HT-29 (cell line): ENCODE data around the gene ACOXL. TPM values are rescaled to one million over a fixed set of nuclear protein-coding genes. Genes with fewer than 3 reads are reported as not detected.

Experiments
- DNase-seq: peaks from one replicate; pipeline ENCODE4 v3.0.0-alpha.2; 2015; ENCODE audit warnings: low spot score
- total RNA-seq: library from RNA; depleted of rRNA; stranded (reverse); fragments of >200 nt; shearing (Covaris generic); gene quantifications from 2 replicates; pipeline ENCODE4 v1.2.3, GENCODE V29; 2014

Gene ACOXL
- total RNA-seq, 1 experiment from 2014 or later: 3.9 TPM

DNA sequence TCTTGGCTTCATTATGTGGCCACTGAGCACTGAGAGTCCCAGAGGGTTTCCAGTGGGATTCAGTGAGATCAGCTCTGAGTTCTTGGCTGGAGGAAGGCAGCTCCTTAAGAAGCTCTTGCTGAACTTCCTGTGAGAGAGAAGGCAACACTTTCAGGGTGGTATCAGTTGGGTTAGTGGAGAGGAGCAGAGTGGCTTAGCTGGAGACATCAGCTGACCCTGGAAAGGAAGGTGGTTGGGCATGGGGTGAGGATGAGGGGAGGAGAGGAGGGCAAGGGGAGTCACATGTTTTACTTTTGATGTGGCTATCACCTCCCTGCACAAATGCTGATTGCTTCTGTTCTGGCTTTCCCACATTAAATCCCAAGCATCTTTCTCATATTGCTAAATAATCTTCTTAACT, 95.1 kb downstream of the ACOXL start:
- DNase-seq: no peak

DNA sequence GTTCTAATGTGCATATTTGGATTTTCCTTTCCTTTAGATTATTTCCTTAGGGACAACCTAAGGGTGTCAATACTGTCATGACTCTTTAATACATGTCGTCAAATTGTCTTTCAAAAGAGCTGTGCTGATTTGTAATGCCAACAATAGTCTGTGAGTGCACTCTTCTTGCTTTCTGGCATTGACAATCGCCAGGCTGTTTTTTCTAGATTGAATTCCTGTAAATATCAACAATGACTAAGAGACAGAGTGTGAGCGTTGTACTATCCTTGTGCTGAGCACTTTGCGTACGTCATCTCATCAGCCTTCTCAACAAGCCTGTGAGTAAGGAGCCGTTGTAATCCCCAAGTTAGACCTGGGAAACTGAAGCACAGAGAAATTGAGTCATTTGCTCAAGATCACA, 96.0 kb downstream of the ACOXL start:
- no peak for DNase-seq

DNA sequence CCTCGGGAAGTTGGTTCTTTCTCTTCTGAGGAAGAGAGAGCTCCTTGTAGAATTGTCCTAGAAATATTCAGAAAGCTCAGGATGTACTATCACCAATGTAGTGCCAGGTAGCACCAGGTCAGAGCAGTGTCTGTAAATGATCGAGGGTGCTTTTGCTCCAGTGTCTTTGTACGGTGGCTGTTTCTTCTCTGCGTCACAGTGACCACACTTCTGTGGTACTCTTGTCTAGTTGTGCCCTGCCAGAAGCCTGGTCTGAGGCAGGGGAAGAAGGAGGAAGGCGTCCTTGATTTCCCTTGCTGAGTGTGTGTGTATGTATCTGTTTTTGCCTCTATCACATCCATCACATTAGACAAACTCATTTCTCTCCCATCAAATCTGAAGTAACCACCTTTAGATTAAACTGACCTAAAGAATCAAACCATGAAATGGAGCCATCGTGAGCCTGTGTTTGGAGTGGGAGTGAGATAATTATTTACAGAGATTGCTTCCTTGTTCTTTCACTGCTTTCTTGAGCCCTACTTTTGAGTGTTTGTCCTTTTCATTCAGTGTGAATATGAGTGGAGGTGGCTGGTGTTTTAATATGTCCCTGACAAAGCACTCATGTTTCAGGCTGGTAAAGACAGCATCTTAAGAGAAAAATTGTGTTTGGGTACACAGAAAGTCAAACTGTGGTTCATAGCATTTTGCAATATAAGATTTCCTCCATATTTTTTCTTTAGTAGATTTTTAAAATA, 97.2 kb downstream of the ACOXL start:
- DNase-seq: no peak

DNA sequence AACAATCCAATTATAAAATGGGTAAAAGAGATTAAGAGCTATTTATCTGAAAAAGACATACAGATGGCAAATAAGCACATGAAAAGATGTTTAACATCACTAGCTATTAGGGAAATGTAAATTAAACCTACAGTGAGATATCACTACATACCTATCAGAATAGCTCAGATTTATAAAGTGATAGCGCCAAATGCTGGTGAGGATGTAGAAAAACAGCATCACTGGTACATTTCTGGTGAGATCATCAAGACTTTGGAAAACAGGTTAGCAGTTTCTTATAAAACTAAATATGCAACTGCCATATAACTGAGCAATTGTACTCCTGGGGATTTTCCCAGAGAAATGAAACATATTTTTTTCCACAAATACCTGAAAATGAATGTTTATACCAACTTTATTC, 100.4 kb downstream of the ACOXL start:
- peak; percentile 14 for DNase-seq

DNA sequence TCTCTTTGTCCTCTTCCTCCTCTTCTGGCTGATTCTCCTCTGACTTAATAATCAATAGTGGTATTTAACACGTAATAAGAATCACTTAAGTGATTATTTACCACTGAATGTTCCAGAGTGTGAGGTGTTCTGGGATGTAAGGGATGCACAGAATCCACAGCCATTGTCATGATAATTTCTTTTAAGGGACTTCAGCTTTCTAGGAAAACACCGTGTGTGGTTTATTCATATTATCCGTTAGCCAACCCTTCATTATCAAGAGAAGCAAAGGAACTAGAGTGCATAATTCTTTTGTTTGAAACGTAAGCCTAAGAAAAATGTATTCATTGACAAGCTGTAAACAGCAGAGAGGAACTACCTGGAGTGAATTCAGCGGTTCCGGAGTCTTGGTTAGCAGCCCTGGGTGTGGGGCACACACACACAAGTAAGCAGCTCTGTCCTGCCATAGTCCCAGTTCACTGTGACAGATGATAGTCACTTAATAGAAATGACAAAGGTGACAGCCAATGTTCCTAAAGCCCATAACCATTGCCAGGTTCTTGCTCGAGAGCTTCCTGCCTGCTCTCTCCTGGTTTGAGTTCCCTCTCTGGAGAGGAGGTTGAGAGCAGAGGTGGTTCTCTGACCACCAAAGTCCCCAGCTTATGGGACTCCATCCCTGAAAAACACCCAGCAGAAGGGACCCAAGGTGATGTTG, 101.9 kb downstream of the ACOXL start:
- no peak for DNase-seq

DNA sequence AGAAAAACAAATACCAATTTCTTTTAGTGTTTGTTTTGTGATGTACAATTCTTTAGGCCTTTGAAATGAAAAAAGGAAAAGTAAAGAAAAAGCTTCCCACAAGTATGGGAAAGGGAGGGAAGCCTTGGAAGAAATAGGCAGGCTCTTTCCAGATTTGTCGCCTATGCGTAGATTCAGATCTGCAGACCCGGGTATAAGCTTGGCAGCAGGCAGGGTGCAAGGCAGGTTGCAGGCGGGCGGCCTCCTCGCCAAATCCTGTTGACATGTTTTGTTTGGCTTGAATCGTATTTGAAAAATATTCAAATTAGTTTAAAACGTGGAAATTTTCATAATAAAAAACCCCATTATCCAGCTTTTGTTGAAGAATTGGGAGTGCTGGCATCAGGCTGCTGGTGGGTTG, 104.3 kb downstream of the ACOXL start:
- DNase-seq: no peak

DNA sequence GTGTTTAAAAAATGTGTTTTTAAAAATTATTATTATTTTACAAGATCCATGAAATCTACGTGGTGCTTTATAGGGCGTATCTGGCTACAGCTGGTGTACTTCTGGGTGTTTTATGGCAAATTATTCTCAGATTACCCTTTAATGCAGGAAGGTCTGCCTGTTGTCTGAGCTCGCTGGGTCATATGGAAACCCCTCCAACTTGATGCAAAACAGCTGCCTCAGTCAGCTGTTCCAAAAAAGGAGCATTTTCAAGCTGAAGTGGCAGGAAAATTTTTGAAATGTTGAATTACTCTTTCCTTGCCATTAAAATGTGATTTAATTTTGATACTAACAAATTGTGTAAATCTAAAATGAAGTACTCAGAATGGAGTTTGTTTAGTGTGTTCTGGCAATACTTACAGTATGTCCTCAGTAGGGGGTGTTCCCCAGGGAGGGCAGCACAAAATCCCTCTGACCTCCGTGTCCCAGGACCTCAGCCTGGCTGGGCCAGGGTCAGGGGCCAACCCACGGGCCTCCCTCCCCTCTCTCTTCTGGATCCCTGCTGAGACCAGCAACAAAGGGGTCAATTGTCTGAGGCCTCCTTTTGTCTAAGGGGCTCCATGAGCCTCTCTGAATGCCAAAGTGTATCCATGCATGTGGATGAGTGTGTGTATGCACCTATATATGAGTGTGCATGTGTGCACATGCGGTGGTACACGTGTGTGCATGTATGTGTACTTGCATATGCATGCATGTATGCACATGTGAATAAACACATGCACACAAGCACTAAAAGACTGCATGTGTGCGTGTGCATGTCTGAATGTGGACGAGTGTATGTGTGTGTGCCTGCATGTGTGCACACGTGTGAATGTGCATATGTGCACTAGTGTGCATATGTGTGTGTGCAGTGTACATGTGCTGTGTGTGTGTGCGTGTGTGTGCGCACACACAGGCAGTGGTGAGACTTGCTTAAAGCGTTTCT, 105.4 kb downstream of the ACOXL start:
- DNase-seq: no peak

DNA sequence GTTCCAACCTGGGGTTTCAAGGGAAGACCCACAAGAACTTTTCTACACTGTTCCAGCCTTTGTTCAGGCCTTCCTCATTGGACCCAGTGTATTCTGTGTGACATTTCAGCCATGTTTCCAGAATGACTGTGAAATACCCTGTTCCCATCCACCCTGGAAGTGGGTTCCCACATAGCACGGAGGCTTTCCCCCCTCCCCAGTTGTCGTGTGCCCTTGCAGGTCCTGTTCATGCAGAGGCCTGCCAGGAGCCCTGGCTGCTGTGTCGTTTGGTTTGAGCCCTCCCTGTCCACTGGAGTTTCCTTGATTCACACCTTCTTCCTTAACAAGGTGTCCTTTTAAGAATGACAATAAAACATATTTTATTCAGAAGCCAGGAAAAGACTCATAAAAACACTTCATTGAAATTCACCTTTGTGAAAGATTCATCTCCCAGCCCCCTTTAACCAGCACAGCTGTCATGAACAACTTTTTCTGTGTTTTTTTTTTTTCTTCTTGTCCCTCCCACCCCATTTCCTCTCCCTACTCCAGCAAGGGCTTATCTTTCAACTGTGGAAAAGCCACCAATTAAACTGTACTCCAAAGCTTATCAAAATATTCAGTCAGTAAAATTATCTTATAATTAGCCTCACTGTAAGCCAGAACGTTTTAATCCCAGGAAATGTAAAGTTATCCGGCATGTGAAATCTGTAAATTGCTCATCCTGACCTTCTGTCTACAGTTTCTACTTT, 106.4 kb downstream of the ACOXL start:
- no peak for DNase-seq

DNA sequence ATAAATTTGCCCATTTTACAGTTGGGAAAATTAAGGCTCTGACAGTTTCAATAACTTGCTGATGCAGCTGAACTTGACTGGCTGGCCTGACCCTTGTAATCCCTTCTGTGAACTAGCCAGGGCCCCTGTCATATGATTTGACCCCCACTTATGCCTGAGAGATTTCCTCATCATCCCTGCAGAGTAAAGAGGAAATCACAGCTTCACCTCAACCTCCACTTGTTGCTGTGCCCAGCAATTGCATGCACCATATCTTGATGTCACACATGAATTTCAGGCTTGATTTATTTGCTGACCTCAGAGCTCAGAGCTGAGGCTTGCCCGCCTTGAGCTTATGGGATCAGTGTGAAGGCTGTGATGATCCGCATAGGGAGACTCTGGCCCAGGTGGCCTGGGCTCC, 108.1 kb downstream of the ACOXL start:
- no peak for DNase-seq

DNA sequence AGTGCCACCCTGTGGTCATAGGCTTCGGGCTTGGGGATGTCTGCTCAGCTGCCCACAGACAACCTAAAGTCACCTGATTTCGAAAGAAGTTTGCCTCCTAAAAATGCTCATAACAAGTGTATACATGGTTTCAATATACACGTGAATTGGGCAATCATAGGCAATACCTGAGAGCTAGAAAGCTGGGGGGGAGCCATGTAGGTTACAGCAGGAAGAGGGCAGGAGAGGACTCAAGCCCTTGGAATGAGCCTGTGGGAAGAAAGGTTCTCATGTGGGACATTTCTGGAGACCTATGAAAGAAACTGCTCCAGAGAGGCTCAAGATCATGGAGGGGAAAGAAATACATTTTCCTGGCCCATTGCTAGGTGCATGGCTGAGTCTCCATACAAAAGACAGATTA, 109.7 kb downstream of the ACOXL start:
- DNase-seq: no peak

DNA sequence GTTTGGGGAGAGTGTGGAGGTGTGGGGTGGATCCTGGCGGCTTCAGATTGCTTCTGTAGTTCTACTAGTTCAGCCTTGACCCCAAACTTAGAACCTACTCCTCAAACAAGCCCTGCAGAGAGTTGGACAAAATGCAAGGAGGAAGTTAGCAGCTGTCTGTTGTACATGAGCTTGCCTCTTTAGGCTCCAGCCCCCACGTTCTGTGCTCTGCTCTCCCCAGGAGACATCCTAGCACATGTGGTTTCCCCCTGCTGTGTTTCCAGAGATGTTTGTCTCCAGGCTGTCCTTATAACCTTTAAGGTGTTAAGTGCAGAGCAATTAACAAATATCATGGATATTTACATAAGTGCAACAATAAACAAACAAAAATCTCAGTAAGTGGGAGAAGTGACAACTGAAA, 111.1 kb downstream of the ACOXL start:
- no peak for DNase-seq

DNA sequence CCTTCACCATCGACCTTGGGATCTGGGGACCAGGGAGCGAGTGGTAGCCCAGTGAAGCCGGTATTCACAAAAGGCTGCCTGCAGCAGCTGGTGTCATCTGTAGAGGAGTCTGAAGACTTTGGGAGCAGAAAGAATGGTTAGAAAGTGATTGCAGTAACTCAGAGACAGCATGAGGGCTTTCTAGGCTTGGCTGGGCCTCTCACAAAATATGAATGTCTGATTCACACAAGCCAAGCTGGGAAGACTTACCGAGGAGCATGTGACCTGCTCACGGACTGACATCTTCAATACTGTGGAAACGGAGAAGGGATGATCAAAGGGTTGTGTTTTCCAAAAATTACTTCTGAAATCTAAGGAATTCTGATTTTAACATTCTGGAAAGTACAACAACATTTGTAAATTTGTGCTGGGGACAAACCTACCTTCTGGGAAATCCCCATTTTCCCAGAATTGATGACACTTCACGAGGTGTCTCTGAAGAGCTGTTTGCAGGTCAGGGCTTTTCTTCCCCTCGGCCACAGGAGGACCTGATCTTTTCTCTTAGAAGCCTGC, 111.7 kb downstream of the ACOXL start:
- DNase-seq: no peak

DNA sequence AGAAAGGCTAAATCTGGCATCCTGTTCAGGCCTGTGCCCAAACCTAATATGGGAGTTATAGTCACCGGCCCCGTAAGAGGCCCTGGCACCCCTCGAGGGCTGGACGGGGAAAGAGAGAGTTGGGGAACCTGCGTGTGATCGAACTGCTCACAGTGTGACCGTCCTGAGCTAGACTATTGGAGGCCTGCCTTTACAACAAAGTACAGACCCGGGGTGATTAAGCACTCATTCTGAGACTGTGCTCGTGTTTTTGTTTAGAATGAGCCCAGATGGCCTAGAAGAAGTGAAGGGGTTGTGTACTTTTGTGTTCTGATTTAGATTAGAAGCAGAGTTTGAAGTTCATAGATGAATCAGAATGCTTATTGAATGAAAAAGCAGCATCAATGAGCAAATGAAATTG, 115.3 kb downstream of the ACOXL start:
- no peak for DNase-seq

DNA sequence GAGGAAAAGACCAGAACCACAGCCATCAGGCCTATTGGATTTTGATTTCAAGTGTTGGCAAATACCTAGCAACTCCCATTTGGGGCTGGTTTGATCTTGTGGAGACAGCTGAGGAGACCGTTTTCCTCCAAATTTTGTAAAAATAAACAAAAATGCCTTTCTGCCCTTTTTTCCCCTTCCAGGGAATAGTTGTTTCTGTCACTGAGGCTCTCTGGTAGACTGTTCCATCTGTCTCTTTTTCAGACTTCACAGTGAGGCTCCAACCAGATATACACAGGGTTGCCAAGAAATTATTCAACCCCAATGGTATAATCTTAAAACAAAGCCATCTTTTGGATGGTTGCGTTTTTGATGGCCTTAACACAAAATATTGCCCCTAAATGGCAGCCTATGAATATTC, 115.7 kb downstream of the ACOXL start:
- DNase-seq: no peak

DNA sequence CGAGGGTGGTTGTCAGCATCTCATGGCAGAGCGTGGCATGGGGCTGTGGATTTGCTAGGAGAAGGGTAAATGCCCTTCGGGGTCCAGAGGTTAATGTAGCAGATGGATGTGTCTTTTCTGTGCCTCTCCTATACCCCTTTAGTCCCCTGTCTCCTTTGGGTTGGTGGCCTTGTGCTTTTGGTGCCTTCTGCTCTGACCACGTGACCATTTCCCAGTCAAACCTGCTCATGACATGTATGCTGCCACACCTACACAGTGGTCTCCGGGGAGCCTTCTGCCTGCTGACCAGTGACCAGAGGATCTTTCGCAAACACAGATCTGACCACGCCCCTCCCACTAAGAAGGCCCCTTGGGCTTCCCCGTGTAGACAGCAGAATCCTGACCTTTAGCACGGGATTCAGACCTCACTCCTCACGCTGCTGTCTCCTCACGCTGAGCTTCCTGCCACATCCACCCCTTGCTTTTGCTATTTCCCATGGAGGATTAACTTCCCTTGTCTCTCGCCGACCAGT, 116.2 kb downstream of the ACOXL start:
- DNase-seq: no peak

DNA sequence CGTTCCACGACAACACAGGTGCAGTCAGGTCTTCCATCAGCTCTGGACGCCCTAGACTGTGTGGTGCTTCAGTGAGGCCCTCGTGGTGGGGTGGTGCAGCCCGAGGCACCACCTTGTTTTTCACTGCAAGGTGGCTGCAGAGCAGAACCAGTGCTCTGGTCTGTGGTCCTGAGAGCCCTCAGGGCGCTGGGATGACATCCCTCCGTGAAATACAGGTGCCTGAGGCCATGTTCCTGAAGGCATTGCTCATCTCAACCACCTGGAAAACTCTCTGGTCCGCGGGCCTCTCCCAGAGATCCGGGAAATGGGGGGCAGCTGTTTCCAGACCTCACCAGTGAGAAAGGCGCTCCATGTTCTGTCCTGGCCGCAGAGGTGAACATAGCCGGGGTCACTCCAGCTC, 119.2 kb downstream of the ACOXL start:
- no peak for DNase-seq

DNA sequence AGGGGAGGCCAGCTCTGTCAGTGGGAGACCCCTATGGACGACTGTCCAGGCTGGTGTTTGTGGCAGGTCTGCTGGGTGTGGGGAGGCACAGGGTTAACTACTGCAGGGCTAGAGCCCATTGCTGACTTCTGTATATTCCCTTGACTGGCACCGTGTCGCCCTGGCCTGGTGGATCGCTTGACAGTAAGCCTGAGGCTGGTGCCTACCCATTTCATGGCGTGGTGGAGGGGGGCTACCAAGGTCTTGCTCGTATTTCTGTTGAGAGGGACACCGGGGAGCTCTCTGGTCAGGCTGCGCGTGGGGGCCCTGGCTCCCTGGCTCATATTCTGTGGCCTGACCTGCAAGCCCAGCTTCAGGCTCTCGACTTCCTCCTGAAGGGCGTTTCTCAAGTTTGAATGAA, 119.7 kb downstream of the ACOXL start:
- DNase-seq: no peak

DNA sequence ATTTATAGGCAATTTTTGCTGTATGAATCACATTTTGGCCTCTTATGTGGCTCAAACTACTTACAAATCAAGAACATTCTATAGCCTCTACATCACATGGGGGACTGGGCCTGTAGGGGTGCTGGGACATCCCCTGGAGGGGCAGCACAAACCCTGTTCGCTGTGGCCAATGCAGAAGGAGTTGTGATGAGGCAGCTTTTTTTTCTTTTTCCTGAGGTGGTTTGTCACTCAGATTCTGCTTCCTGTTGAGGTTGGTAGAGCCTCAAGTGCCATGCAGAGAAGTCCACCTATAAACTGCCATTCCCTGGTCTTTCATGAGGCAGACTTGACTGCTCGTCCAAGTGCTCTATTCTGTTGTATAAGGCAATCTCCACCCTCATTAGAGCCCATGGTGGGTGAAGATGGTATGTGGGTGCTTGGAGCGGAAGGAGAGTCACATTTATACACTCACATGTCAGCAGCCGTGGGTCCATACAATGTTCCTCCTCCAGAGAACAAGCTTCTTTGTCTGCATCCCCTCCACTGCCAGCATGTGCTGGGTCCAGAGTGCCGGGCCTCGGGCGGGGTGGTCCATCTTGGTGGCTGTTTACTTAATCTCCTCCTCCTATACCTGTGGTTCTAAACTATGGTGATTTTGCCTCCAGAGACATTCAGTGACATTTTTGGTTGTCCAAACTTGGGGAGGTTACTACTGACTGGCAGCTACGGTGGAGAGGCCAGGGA, 120.3 kb downstream of the ACOXL start:
- no peak for DNase-seq

DNA sequence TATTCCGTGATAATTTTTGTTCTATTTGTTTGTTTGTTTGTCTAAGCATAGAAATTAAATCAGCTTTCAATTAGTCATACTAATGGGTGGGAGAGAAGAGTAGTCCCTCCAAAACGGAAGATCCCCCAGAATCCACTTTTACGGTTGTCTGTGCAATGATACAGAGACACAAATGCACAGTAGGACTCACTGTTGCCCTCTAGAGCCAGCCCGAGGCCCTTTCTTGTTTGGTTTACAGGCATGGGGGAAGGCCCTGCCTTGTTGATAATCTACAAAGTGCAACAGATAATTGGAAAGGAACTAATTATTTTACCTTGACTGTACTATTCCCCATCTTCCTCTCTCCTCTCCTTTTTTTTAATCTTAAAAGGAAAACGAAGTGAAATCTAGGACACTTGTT, 121.1 kb downstream of the ACOXL start:
- DNase-seq: peak; percentile 39

DNA sequence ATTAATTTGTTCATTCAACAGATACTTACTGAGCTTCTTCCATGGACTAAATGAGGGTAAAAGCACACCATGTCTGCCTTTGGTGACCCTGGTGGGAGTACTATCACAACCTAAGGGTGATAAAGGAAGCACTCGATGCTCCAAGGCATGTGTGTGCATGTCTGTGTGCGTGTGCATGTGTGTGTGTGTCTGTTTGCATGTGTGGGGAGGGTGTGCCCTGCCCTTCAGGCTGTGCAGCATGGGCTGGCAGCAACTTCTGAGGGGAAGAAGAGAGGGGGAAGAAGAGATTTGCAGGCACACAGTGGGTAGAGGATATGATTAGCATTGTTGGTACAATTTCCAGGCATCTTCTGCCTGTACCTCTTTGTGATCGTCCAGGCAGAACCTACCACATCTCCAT, 121.6 kb downstream of the ACOXL start:
- no peak for DNase-seq
